Hepatocyte (in vitro differentiated cells): ENCODE results near the gene SDHB.

Source experiments
- CTCF ChIP-seq: fragments of 200-600 bp; sonication (generic); IDR thresholded peaks from 2 replicates; pipeline ENCODE4 v1.5.1; 2016; ENCODE audit warnings: antibody characterized with exemption, mild to moderate bottlenecking; ENCODE audit not compliant: poor library complexity
- EZH2 ChIP-seq: fragments of 200-600 bp; sonication (generic); IDR thresholded peaks from 2 replicates; pipeline ENCODE4 v1.6.1; 2016; ENCODE audit warnings: antibody characterized with exemption, mild to moderate bottlenecking, borderline replicate concordance

GRCh38 chr1:16992102-16992501 is 61.7 kb downstream of the SDHB start:
- TF ChIP-seq CTCF (no peak), EZH2 (no peak)
